MCF 10A (cell line): ENCODE results near the gene CCNQ. TPM values are rescaled to one million over a fixed set of nuclear protein-coding genes. Genes with fewer than 3 reads are reported as not detected.

Experiments
- BruUV-seq: library from RNA; stranded (reverse); fragments of 400-500 nt; replicated peaks from 2 replicates; lab custom pipeline; 2021; lab: Mats Ljungman, UMichigan
- CTCF ChIA-PET: fragments of 300-600 bp; sonication (Branson Sonifier 250); formaldehyde crosslinking; extraction: SDS; loops from one replicate; lab custom pipeline; 2021; ENCODE audit warnings: antibody characterized with exemption, inconsistent platforms; lab: Yijun Ruan, JAX
- POLR2A ChIA-PET: fragments of 300-600, 350-650 bp; sonication (Branson Sonifier 250); formaldehyde crosslinking; extraction: SDS; loops from one replicate; lab custom pipeline; 2020; ENCODE audit warnings: antibody characterized with exemption, inconsistent platforms; lab: Yijun Ruan, JAX
- DNase-seq: peaks from one replicate; pipeline ENCODE4 v3.0.0-alpha.2; 2018; ENCODE audit not compliant: unreplicated experiment
- H3K27ac Mint-ChIP-seq: one replicate; pipeline ENCODE4 v1.8.0; 2022; ENCODE audit warnings: mild to moderate bottlenecking, low read depth, mixed read lengths; ENCODE audit not compliant: unreplicated experiment
- H3K27me3 Mint-ChIP-seq: one replicate; pipeline ENCODE4 v1.8.0; 2022; ENCODE audit warnings: mixed read lengths; ENCODE audit not compliant: insufficient read depth, unreplicated experiment
- H3K36me3 Mint-ChIP-seq: one replicate; pipeline ENCODE4 v1.8.0; 2022; ENCODE audit warnings: mild to moderate bottlenecking, moderate library complexity, mixed read lengths; ENCODE audit not compliant: insufficient read depth, unreplicated experiment
- H3K4me1 Mint-ChIP-seq: one replicate; pipeline ENCODE4 v1.8.0; 2022; ENCODE audit warnings: mixed read lengths; ENCODE audit not compliant: insufficient read depth, unreplicated experiment
- H3K4me3 Mint-ChIP-seq: one replicate; pipeline ENCODE4 v1.8.0; 2022; ENCODE audit warnings: mild to moderate bottlenecking, moderate library complexity, mixed read lengths; ENCODE audit not compliant: unreplicated experiment
- H3K9me3 Mint-ChIP-seq: one replicate; pipeline ENCODE4 v1.8.0; 2022; ENCODE audit warnings: mixed read lengths; ENCODE audit not compliant: unreplicated experiment
- intact Hi-C: fragments of 100-400 bp; cut with micrococcal nuclease; formaldehyde crosslinking; loops from 2 replicates; pipeline ENCODE4 v1.14.1; 2022
- total RNA-seq: library from RNA; stranded (reverse); gene quantifications from 2 replicates; pipeline ENCODE4 v1.2.3, GENCODE V29; 2022
- TF ChIP-seq, protein P1 (sequence below): fragments of 200-600 bp; IDR thresholded peaks from one replicate; pipeline ENCODE4 v1.8.0; 2022; ENCODE audit warnings: antibody characterized with exemption, mild to moderate bottlenecking; ENCODE audit not compliant: unreplicated experiment

CCNQ gene
- total RNA-seq, 1 experiment from 2014 or later: 21.7 TPM

DNA sequence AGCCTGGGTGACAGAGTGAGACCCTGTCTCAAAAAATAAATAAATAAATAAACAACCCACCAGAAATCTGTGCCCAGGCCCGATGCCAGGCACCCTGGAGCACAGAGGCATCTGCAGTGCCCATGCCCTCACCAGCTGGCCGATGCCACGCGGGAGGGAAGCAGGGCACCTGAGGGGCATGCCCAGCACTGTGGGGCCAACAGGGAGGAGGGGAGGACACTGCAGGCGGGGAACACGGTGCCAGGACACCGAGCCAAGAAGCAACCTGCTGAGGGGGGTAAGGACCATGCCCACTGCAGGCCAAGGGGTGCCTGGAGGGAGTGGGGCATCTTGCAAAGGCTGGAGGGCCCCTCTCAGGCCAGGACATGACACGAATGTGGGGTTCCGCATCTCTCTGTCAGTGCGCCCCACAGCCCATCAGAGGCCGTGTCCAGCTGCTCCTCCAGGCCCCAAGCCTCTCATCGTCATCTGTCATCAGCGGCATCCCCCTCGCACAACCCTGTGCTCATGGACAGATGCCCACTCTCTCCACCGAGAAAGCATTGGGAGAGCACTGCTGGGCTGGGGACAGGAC is 34.8 kb upstream of the CCNQ start:
- H3K36me3 Mint-ChIP-seq: no peaks in the 10 kb centered on the region
- H3K27ac Mint-ChIP-seq: no peak overlapping the region
- TF ChIP-seq, protein P1, sequence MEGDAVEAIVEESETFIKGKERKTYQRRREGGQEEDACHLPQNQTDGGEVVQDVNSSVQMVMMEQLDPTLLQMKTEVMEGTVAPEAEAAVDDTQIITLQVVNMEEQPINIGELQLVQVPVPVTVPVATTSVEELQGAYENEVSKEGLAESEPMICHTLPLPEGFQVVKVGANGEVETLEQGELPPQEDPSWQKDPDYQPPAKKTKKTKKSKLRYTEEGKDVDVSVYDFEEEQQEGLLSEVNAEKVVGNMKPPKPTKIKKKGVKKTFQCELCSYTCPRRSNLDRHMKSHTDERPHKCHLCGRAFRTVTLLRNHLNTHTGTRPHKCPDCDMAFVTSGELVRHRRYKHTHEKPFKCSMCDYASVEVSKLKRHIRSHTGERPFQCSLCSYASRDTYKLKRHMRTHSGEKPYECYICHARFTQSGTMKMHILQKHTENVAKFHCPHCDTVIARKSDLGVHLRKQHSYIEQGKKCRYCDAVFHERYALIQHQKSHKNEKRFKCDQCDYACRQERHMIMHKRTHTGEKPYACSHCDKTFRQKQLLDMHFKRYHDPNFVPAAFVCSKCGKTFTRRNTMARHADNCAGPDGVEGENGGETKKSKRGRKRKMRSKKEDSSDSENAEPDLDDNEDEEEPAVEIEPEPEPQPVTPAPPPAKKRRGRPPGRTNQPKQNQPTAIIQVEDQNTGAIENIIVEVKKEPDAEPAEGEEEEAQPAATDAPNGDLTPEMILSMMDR: no peak
- DNase-seq: no peak
- no TSS peak for BruUV-seq
- ChIA-PET POLR2A (no interaction called here), CTCF (no interaction called here)
- intact Hi-C loops: no loop called here
- no peak overlapping the region for H3K4me3 Mint-ChIP-seq
- peaks cover 11% of the 10 kb centered on the region for H3K9me3 Mint-ChIP-seq
- H3K27me3 Mint-ChIP-seq: peaks cover 44% of the 10 kb centered on the region
- no peaks in the 10 kb centered on the region for H3K4me1 Mint-ChIP-seq

- DNase-seq: no peak
- Mint-ChIP-seq H3K4me3 (no peak overlapping the region), H3K4me1 (no peaks in the 10 kb centered on the region), H3K27ac (no peak overlapping the region), H3K27me3 (peaks cover 44% of the 10 kb centered on the region), H3K36me3 (no peaks in the 10 kb centered on the region), H3K9me3 (peaks cover 11% of the 10 kb centered on the region)
- TF ChIP-seq, protein P1: no peak
- intact Hi-C loops: no loop called here
- BruUV-seq: no TSS peak
- ChIA-PET CTCF (no interaction called here), POLR2A (no interaction called here)
Observed at GRCh38 chrX:153633048-153633447, 34.1 kb upstream of the CCNQ start.

GRCh38 chrX:153632595-153632946 is 33.6 kb upstream of the CCNQ start:
- CTCF ChIA-PET: interaction anchor here (1.0 to 1.4 kb wide), 2 partner anchors 10 to 12 kb away, joined by 4 to 5 read pairs; no protein-coding TSS in a partner anchor
- Mint-ChIP-seq H3K27me3 (peaks cover 44% of the 10 kb centered on the region), H3K27ac (no peak overlapping the region), H3K4me3 (no peak overlapping the region), H3K36me3 (no peaks in the 10 kb centered on the region), H3K4me1 (no peaks in the 10 kb centered on the region), H3K9me3 (peaks cover 11% of the 10 kb centered on the region)
- POLR2A ChIA-PET: no interaction called here
- TF ChIP-seq, protein P1: no peak
- BruUV-seq: no TSS peak
- intact Hi-C loops: no loop called here
- DNase-seq: no peak

- ChIA-PET CTCF (interaction anchor here (1.0 to 1.4 kb wide), 2 partner anchors 10 to 13 kb away, joined by 4 to 5 read pairs; no protein-coding TSS in a partner anchor), POLR2A (no interaction called here)
- Mint-ChIP-seq H3K27ac (no peak overlapping the region), H3K27me3 (peaks cover 44% of the 10 kb centered on the region), H3K4me1 (no peaks in the 10 kb centered on the region), H3K4me3 (no peak overlapping the region), H3K36me3 (no peaks in the 10 kb centered on the region), H3K9me3 (peaks cover 11% of the 10 kb centered on the region)
- BruUV-seq: no TSS peak
- TF ChIP-seq, protein P1: no peak
- DNase-seq: no peak
- intact Hi-C loops: no loop called here
Observed at GRCh38 chrX:153631907-153632594, 33.1 kb upstream of the CCNQ start.
